MM.1S (cell line): Measurements from ENCODE around the gene MYRFL.

Experiments used
- DNase-seq: peaks from one replicate; pipeline ENCODE4 v3.0.0-alpha.2; 2015
- H2AFZ ChIP-seq: fragments of 300-600 bp; sonication (generic); 2 replicates; pipeline ENCODE4 v1.6.0; 2016; ENCODE audit warnings: antibody characterized with exemption, low read length
- H3F3A ChIP-seq: fragments of 300-600 bp; sonication (generic); 2 replicates; pipeline ENCODE4 v1.6.1; 2016; ENCODE audit warnings: mild to moderate bottlenecking, antibody characterized with exemption, low read length, moderate library complexity, mixed read lengths; ENCODE audit not compliant: insufficient read depth
- H3K27ac ChIP-seq: fragments of 300-600 bp; sonication (generic); 2 replicates; pipeline ENCODE4 v1.5.1; 2016; ENCODE audit warnings: mild to moderate bottlenecking, low read length
- H3K27me3 ChIP-seq: fragments of 300-600 bp; sonication (generic); replicated peaks from 2 replicates; pipeline ENCODE4 v1.6.0; 2016; ENCODE audit warnings: low read length; ENCODE audit not compliant: insufficient read depth
- H3K36me3 ChIP-seq: fragments of 300-600 bp; sonication (generic); replicated peaks from 2 replicates; pipeline ENCODE4 v1.6.1; 2016; ENCODE audit warnings: mild to moderate bottlenecking, low read length, mixed read lengths; ENCODE audit not compliant: insufficient read depth
- H3K4me1 ChIP-seq: fragments of 300-600 bp; sonication (generic); 2 replicates; pipeline ENCODE4 v1.6.1; 2016; ENCODE audit warnings: low read length, mixed read lengths
- H3K4me2 ChIP-seq: fragments of 300-600 bp; sonication (generic); 2 replicates; pipeline ENCODE4 v1.6.0; 2016; ENCODE audit warnings: low read depth, low read length
- H3K4me3 ChIP-seq: fragments of 300-600 bp; sonication (generic); 2 replicates; pipeline ENCODE4 v1.5.1; 2016; ENCODE audit warnings: low read length, mixed read lengths
- H3K79me2 ChIP-seq: fragments of 300-600 bp; sonication (generic); 2 replicates; pipeline ENCODE4 v1.6.1; 2016; ENCODE audit warnings: mixed run types, low read length, mixed read lengths
- H3K9ac ChIP-seq: fragments of 300-600 bp; sonication (generic); 2 replicates; pipeline ENCODE4 v1.6.1; 2016; ENCODE audit warnings: low read length, mixed read lengths
- H3K9me2 ChIP-seq: fragments of 300-600 bp; sonication (generic); replicated peaks from 2 replicates; pipeline ENCODE4 v1.6.1; 2016; ENCODE audit warnings: mild to moderate bottlenecking, low read length, mixed read lengths; ENCODE audit not compliant: insufficient read depth
- H3K9me3 ChIP-seq: fragments of 300-600 bp; sonication (generic); replicated peaks from 2 replicates; pipeline ENCODE4 v1.6.1; 2016; ENCODE audit warnings: mild to moderate bottlenecking, low read length, mixed read lengths; ENCODE audit not compliant: insufficient read depth
- H4K20me1 ChIP-seq: fragments of 300-600 bp; sonication (generic); 2 replicates; pipeline ENCODE4 v1.6.1; 2016; ENCODE audit warnings: mild to moderate bottlenecking, low read length, moderate library complexity, mixed read lengths; ENCODE audit not compliant: insufficient read depth
- CTCF ChIP-seq: fragments of 300-600 bp; sonication (generic); IDR thresholded peaks from 2 replicates; pipeline ENCODE4 v1.5.1; 2016; ENCODE audit warnings: antibody characterized with exemption, low read length, mixed read lengths
- EZH2 ChIP-seq: fragments of 300-600 bp; sonication (generic); optimal IDR thresholded peaks from 2 replicates; pipeline ENCODE3; 2017; ENCODE audit warnings: low read depth, mild to moderate bottlenecking, antibody characterized with exemption, low read length, mixed read lengths
- EZH2phosphoT487 ChIP-seq: fragments of 300-600 bp; sonication (generic); IDR thresholded peaks from 2 replicates; pipeline ENCODE4 v1.6.1; 2018; ENCODE audit warnings: antibody characterized with exemption, low read length

Gene MYRFL

GRCh38 chr12:69822201-69822860, 2.7 kb upstream of the MYRFL start:
- no peak for DNase-seq
- no peaks in the 10 kb centered on the region for H3K9me2 ChIP-seq
- H2AFZ ChIP-seq, result no peak overlapping the region
- no peak overlapping the region for H3K4me3 ChIP-seq
- H3K4me2 ChIP-seq, result no peak overlapping the region
- H3K36me3 ChIP-seq, result no peaks in the 10 kb centered on the region
- no peaks in the 10 kb centered on the region for H3K9me3 ChIP-seq
- H3K27me3 ChIP-seq, result no peaks in the 10 kb centered on the region
- no peaks in the 10 kb centered on the region for H4K20me1 ChIP-seq
- no peak overlapping the region for H3K9ac ChIP-seq
- no peaks in the 10 kb centered on the region for H3K79me2 ChIP-seq
- no peaks in the 10 kb centered on the region for H3F3A ChIP-seq
- H3K27ac ChIP-seq, result no peak overlapping the region
- H3K4me1 ChIP-seq, result no peaks in the 10 kb centered on the region
- no peak for TF ChIP-seq CTCF
- TF ChIP-seq EZH2, result no peak
- TF ChIP-seq EZH2phosphoT487, result no peak

- Histone ChIP-seq H3K27ac (no peak overlapping the region), H3K27me3 (no peaks in the 10 kb centered on the region), H3K9ac (no peak overlapping the region), H3K79me2 (no peaks in the 10 kb centered on the region), H3K36me3 (no peaks in the 10 kb centered on the region), H3K4me3 (no peak overlapping the region), H3K9me2 (no peaks in the 10 kb centered on the region), H3F3A (no peaks in the 10 kb centered on the region), H2AFZ (no peak overlapping the region), H3K9me3 (no peaks in the 10 kb centered on the region), H3K4me1 (no peaks in the 10 kb centered on the region), H4K20me1 (no peaks in the 10 kb centered on the region), H3K4me2 (no peak overlapping the region)
- no peak for DNase-seq
- TF ChIP-seq EZH2 (no peak), CTCF (no peak), EZH2phosphoT487 (no peak)
Observed at GRCh38 chr12:69824028-69824427, 999 bp upstream of the MYRFL start.

GRCh38 chr12:69828897-69829296, 3.9 kb downstream of the MYRFL start:
- H3K4me1 ChIP-seq, result no peaks in the 10 kb centered on the region
- no peak overlapping the region for H3K27ac ChIP-seq
- H3K4me3 ChIP-seq, result no peak overlapping the region
- no peaks in the 10 kb centered on the region for H3K79me2 ChIP-seq
- H3F3A ChIP-seq, result no peaks in the 10 kb centered on the region
- no peak for DNase-seq
- no peaks in the 10 kb centered on the region for H3K9me2 ChIP-seq
- H2AFZ ChIP-seq, result no peak overlapping the region
- H3K9ac ChIP-seq, result no peak overlapping the region
- H3K9me3 ChIP-seq, result no peaks in the 10 kb centered on the region
- TF ChIP-seq EZH2phosphoT487, result no peak
- no peak for TF ChIP-seq CTCF
- no peak for TF ChIP-seq EZH2
- H3K4me2 ChIP-seq, result no peak overlapping the region
- H3K36me3 ChIP-seq, result no peaks in the 10 kb centered on the region
- H3K27me3 ChIP-seq, result no peaks in the 10 kb centered on the region
- no peaks in the 10 kb centered on the region for H4K20me1 ChIP-seq
